Esophagus (tissue), 2 donors: ENCODE results near the gene CHMP4B. TPM values are rescaled to one million over a fixed set of nuclear protein-coding genes. Genes with fewer than 3 reads are reported as not detected.

Experiments used
- H3K27ac ChIP-seq, 2 donors: one replicate each; pipeline ENCODE4 v1.5.1; 2013; ENCODE audit warnings: low read depth in 2 of 2, mild to moderate bottlenecking in 2 of 2, inconsistent platforms in 1 of 2, low read length in 1 of 2, moderate library complexity in 1 of 2
- H3K27me3 ChIP-seq, 2 donors: one replicate each; pipeline ENCODE4 v1.6.1; 2013; ENCODE audit warnings: low read length in 2 of 2, control low read depth in 1 of 2, mild to moderate bottlenecking in 1 of 2; ENCODE audit not compliant: insufficient read depth in 2 of 2, control insufficient read depth in 1 of 2
- H3K36me3 ChIP-seq, 2 donors: one replicate each; pipeline ENCODE4 v1.6.1; 2013; ENCODE audit warnings: low read length in 1 of 2; ENCODE audit not compliant: control insufficient read depth in 2 of 2, insufficient read depth in 2 of 2
- H3K4me1 ChIP-seq, 2 donors: one replicate each; pipeline ENCODE4 v1.6.1; 2013; ENCODE audit warnings: low read length in 1 of 2; ENCODE audit not compliant: control insufficient read depth in 2 of 2, insufficient read depth in 2 of 2
- H3K4me3 ChIP-seq, 2 donors: one replicate each; pipeline ENCODE4 v1.5.1; 2013; ENCODE audit warnings: low read length in 2 of 2, mild to moderate bottlenecking in 2 of 2, low read depth in 1 of 2, moderate library complexity in 1 of 2
- H3K9me3 ChIP-seq, 2 donors: one replicate each; pipeline ENCODE4 v1.6.1; 2013; ENCODE audit warnings: mild to moderate bottlenecking in 2 of 2, low read depth in 1 of 2, low read length in 1 of 2, moderate library complexity in 1 of 2; ENCODE audit not compliant: control insufficient read depth in 2 of 2, insufficient read depth in 1 of 2
- WGBS, 2 donors: extraction: QIAGEN DNeasy Blood & Tissue Kit; methylation state at CpG; one replicate each; pipeline ENCODE4 v1.1.7; 2013; 5-methylcytosine and 5-hydroxymethylcytosine counted together
- polyA plus RNA-seq, 2 donors: library from polyadenylated mRNA; stranded (reverse); fragments of 200-250 nt; gene quantifications; one replicate each; pipeline ENCODE4 v1.2.3, GENCODE V29; 2013
- donor health status: healthy with polysubstance abuse.
- donor health status: Bipolar disorder and iron deficiency.

Gene CHMP4B
- polyA plus RNA-seq, 2 donors = 116 to 136 TPM

DNA sequence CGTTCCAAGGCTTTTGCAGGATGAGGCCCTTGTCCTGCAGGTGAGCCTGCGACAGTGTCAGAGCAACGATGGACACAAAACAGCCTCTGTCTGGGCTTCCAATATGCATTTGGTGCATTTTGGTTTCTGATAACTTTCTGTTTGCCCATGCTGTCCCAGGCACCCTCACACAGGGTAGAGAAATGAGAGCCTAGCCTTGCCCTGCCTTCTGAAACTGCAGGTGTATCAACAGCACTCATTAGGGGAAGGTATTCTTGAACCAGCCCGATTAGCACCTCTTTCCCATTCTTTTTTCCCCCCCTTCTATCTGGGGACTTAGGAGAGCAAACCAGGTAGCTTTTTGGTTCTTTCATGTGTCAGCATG is 30.3 kb downstream of the CHMP4B start:
- no peaks in the 10 kb centered on the region for H3K9me3 ChIP-seq
- peaks cover 18 to 20% of the 10 kb centered on the region in 2 donors for H3K4me1 ChIP-seq
- H3K36me3 ChIP-seq = no peaks in the 10 kb centered on the region
- H3K4me3 ChIP-seq = no peak overlapping the region
- H3K27me3 ChIP-seq = no peaks in the 10 kb centered on the region
- no peak overlapping the region for H3K27ac ChIP-seq
- WGBS, 2 donors = 62 to 84% methylated on average over 4 of the region's 4 CpGs

DNA sequence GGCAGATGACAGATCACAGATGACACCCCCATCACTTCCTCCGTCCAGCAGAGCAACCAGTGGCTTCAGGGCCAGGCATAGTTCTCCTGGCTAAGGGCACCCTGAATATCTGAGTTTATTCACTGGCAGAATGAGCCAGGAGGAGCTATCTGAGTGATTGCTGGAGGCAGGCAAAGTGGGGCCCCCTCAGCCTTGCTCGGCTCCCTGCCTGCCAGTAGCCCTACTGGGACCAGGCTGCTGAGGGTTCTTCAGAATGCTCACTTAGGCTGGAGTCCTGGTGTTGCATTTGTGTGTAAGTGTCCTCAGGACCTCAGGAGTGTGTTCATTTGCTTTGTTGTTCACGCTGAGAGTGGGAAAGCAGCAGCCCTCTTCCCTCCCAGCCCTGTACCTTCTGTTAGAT is 31.2 kb downstream of the CHMP4B start:
- WGBS, 2 donors = 91 to 92% methylated on average over 3 of the region's 3 CpGs
- H3K4me3 ChIP-seq = no peak overlapping the region
- H3K9me3 ChIP-seq = no peaks in the 10 kb centered on the region
- H3K27ac ChIP-seq = no peak overlapping the region
- H3K27me3 ChIP-seq = no peaks in the 10 kb centered on the region
- H3K4me1 ChIP-seq = peaks cover 15 to 19% of the 10 kb centered on the region in 2 donors
- no peaks in the 10 kb centered on the region for H3K36me3 ChIP-seq

DNA sequence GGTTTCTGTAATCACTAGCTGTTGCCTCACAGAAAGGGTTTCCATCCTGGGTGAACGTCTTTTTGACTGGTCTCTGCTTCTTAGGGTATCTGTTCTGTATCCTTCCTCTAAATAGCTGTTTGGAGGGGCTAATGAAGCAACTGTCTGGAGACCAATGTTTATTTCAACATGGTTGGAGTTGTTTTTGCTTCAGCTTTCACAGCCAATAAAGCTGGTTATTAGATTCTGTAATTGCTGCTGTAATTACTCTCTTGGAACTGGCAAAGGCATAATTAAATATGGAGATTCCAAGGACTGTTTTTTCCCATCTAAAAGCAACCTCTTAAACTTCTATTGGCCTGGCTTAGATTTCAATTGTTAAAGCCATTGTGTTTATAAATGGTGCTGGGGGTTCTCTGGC is 31.9 kb downstream of the CHMP4B start:
- no peaks in the 10 kb centered on the region for H3K27me3 ChIP-seq
- no peaks in the 10 kb centered on the region for H3K9me3 ChIP-seq
- H3K27ac ChIP-seq = no peak overlapping the region
- 54 to 74% methylated on average over 1 of the region's 1 CpG for WGBS, 2 donors
- peaks cover 12 to 17% of the 10 kb centered on the region in 2 donors for H3K4me1 ChIP-seq
- H3K4me3 ChIP-seq = no peak overlapping the region
- H3K36me3 ChIP-seq = no peaks in the 10 kb centered on the region

DNA sequence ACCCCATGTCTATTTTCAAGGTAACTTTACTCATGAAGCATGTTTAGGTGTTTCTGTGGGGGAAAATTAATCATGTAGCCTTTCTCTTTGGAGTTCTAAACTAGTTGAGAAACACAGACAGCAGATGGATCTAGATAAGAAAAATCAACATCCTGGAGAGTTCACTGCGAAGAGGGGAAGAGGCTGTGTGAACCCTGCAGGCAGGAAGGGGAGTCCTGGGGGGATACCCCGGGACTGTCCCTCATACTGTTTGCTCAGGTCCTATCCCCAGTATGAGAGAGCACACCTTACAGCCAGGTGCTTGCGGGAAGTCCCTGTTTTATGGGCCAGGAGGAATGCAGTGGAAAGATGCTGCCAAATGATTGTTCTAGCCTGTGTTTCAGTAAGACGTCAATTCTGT is 32.7 kb downstream of the CHMP4B start:
- no peak overlapping the region for H3K4me3 ChIP-seq
- H3K27me3 ChIP-seq = no peaks in the 10 kb centered on the region
- no peak overlapping the region for H3K27ac ChIP-seq
- peaks cover 11 to 12% of the 10 kb centered on the region in 2 donors for H3K4me1 ChIP-seq
- H3K9me3 ChIP-seq = no peaks in the 10 kb centered on the region
- 33 to 34% methylated on average over 4 of the region's 4 CpGs for WGBS, 2 donors
- peaks cover 0 to 3% of the 10 kb centered on the region in 2 donors for H3K36me3 ChIP-seq

DNA sequence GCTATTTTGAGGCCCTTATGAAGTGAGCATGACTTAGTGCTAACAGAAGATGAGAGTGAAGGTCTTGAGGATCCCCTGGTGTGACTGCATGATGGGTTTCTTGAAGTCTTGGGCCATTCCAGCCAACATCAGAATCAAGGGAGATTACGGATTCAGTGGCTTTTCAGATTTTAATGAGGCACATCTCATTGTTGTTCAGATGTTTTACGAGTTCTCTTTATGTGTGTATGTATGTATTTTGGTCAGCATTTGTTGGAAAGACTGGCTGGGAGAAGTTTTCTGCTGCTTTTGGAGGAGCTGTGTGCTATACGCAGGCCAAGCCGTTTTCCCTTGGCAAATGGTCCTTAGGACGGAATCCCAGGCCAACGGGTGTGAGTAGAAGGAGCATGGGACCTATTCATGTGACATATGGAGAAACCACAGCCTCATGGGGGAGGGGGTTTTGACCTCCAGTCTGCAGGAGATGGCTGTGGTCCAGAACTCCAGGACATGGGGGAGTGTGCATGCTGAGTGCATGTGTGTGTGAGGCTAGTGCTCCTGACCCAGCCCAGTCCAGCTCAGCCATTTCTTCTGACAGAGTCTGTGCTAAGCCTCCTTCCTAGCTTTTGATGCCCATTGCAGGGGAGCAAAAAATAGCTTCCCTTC is 35.3 kb downstream of the CHMP4B start:
- H3K4me1 ChIP-seq = peaks cover 5 to 7% of the 10 kb centered on the region in 2 donors
- H3K27ac ChIP-seq = no peak overlapping the region
- WGBS, 2 donors = 71 to 73% methylated on average over 6 of the region's 6 CpGs

DNA sequence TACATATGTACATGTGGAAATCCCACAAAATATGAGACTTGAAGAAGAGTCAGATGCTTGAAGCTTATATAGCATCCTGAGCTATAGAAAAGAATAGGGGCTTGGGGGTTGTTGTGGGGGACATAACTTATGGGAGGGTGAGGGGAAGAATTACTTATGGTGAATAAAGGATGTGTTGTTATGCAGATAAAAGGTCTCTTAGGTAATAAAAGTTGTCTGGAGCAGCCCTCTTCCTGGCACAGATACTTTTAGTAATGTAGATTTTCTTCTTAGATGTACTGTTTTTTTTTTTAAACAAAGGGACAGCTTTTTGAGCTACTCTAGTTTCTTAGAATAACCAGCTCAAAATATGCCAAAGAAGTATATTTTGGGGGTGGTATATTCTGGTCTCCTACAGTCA is 35.9 kb downstream of the CHMP4B start:
- H3K4me1 ChIP-seq = peaks cover 4 to 7% of the 10 kb centered on the region in 2 donors
- no peak overlapping the region for H3K27ac ChIP-seq
- no peak overlapping the region for H3K4me3 ChIP-seq
- no peaks in the 10 kb centered on the region for H3K27me3 ChIP-seq
- H3K36me3 ChIP-seq = peaks cover 10 to 12% of the 10 kb centered on the region in 2 donors
- no peaks in the 10 kb centered on the region for H3K9me3 ChIP-seq

More for the DNA sequence above, 35.3 kb downstream of the CHMP4B start:
- no peaks in the 10 kb centered on the region for H3K27me3 ChIP-seq
- no peaks in the 10 kb centered on the region for H3K9me3 ChIP-seq
- no peak overlapping the region for H3K4me3 ChIP-seq
- H3K36me3 ChIP-seq = peaks cover 6 to 10% of the 10 kb centered on the region in 2 donors

DNA sequence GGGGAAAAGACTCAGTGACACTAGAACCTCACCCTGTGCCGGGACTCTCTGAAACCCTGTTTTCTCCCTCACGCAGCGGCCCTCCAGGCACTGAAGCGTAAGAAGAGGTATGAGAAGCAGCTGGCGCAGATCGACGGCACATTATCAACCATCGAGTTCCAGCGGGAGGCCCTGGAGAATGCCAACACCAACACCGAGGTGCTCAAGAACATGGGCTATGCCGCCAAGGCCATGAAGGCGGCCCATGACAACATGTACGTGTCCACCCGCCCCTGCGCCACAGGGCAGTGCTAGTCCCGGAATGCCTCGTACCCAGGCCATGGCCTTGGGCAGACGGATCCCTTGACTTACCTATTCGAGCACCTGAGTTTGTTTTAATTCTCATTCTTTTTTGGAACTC is 37.2 kb downstream of the CHMP4B start:
- 95% methylated on average over 19 of the region's 19 CpGs for WGBS, 2 donors
- H3K9me3 ChIP-seq = no peaks in the 10 kb centered on the region
- H3K36me3 ChIP-seq = peaks cover 10 to 21% of the 10 kb centered on the region in 2 donors
- H3K27ac ChIP-seq = no peak overlapping the region
- no peaks in the 10 kb centered on the region for H3K4me1 ChIP-seq
- H3K27me3 ChIP-seq = no peaks in the 10 kb centered on the region
- H3K4me3 ChIP-seq = no peak overlapping the region

DNA sequence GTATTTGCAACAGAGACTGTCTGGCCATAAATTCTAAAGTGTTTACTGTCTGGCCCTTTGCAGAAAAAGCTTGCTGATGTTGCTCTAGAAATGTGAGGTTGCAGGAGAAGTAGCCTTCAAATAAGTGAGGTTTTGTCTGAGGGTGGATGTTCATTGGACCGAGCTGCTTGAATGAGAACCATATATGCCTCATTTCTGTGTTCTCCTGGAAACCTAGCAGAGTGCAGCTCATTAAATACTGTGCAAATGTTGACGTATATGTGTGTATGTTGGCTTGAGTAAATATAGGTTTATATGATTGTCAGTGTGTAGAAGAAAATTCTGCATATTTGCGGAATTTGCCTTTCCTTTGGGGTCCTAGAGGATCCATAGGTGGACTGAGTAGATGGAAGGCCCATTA is 39.0 kb downstream of the CHMP4B start:
- no peaks in the 10 kb centered on the region for H3K27me3 ChIP-seq
- H3K4me3 ChIP-seq = no peak overlapping the region
- no peak overlapping the region for H3K27ac ChIP-seq
- H3K4me1 ChIP-seq = no peaks in the 10 kb centered on the region
- no peaks in the 10 kb centered on the region for H3K9me3 ChIP-seq
- H3K36me3 ChIP-seq = peaks cover 13 to 35% of the 10 kb centered on the region in 2 donors
- 90 to 93% methylated on average over 3 of the region's 3 CpGs for WGBS, 2 donors

DNA sequence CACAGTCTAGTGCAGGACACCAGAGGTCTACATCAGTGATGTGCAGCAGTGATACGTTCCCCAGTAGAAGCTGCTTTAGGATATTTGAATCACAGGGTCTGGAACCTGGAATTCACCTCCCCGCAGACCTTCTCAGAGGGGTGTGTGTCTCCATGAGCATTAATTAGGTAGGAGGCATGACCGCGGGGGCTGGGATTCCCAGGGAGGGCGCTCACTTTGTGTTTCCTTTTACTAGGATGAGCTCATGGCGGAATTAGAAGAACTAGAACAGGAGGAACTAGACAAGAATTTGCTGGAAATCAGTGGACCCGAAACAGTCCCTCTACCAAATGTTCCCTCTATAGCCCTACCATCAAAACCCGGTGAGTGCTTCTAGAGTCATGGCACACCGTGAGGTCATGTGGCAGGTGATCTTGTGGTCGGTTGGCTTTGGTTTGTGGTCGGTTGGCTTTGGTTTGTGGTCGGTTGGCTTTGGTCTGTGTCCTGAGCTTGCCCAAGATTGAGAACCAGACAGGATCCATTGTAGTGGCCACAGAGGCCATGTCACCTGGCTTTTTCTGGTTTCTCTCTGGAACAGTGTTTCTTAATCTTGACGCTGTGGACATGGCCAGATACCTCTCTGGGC is 40.8 kb downstream of the CHMP4B start:
- no peaks in the 10 kb centered on the region for H3K9me3 ChIP-seq
- H3K4me1 ChIP-seq = no peaks in the 10 kb centered on the region
- peaks cover 18 to 37% of the 10 kb centered on the region in 2 donors for H3K36me3 ChIP-seq
- no peaks in the 10 kb centered on the region for H3K27me3 ChIP-seq
- H3K4me3 ChIP-seq = no peak overlapping the region
- H3K27ac ChIP-seq = no peak overlapping the region
- WGBS, 2 donors = 92 to 93% methylated on average over 13 of the region's 13 CpGs
